Thyroid gland (tissue), 4 donors: ENCODE data around the gene IL1B. TPM values are rescaled to one million over a fixed set of nuclear protein-coding genes. Genes with fewer than 3 reads are reported as not detected.

Experiments
- DNase-seq, 2 donors: peaks; one replicate each; pipeline ENCODE4 v3.0.0-alpha.2; 2019
- H3K27ac ChIP-seq, 3 donors: fragments of 200-600 bp; sonication (generic); 1 replicate in 2 of 3; 2 replicates in 1 of 3; pipeline ENCODE4 v1.5.1; 2016 to 2019; ENCODE audit warnings: mild to moderate bottlenecking in 1 of 3, moderate library complexity in 1 of 3
- H3K27me3 ChIP-seq: fragments of 200-600 bp; sonication (generic); one replicate; pipeline ENCODE4 v1.5.1; 2019
- H3K36me3 ChIP-seq, 2 donors: fragments of 200-600 bp; sonication (generic); one replicate each; pipeline ENCODE4 v1.5.1; 2016 to 2019
- H3K4me1 ChIP-seq, 2 donors: fragments of 200-600 bp; sonication (generic); one replicate each; pipeline ENCODE4 v1.5.1; 2017 to 2019
- H3K4me3 ChIP-seq, 3 donors: fragments of 200-600 bp; sonication (generic); replicated peaks in 1 of 3; 1 replicate in 2 of 3; 2 replicates in 1 of 3; pipeline ENCODE4 v1.5.1; 2016; ENCODE audit warnings: mild to moderate bottlenecking in 1 of 3
- H3K9me3 ChIP-seq: fragments of 200-600 bp; sonication (generic); one replicate; pipeline ENCODE4 v1.5.1; 2017
- CTCF ChIP-seq, 6 experiments: fragments of 200-600 bp in 3 of 6; fragments of 450-650 bp in 3 of 6; sonication (generic) in 3 of 6; IDR thresholded peaks; one replicate each; pipeline ENCODE4 v1.5.1; 2016 to 2019; ENCODE audit warnings: antibody characterized with exemption in 6 of 6, mild to moderate bottlenecking in 2 of 6, inconsistent platforms in 1 of 6, moderate library complexity in 1 of 6
- POLR2A ChIP-seq, 2 donors: fragments of 450-650 bp; IDR thresholded peaks; one replicate each; pipeline ENCODE4 v1.6.1; 2017; ENCODE audit warnings: antibody characterized with exemption in 2 of 2, mild to moderate bottlenecking in 2 of 2, moderate library complexity in 1 of 2
- WGBS, 2 donors: methylation state at CpG; one replicate each; pipeline ENCODE4 v1.1.5; 2017; 5-methylcytosine and 5-hydroxymethylcytosine counted together
- intact Hi-C: fragments of 100-400 bp; cut with DNase I; formaldehyde crosslinking; loops from one replicate; pipeline ENCODE4 v1.15.1; 2023
- total RNA-seq, 4 donors: library from RNA; depleted of rRNA; stranded (reverse); fragments of >200 nt; gene quantifications; one replicate each; pipeline ENCODE4 v1.2.3, GENCODE V29; 2016

IL1B gene
- total RNA-seq, 4 donors from 2014 or later = 0.27 to 1.3 TPM; not detected in 2

GRCh38 chr2:112784199-112785189 is 52.1 kb downstream of the IL1B start, which contains the start of gene IL1A:
Gene IL1A, minus strand, starts transcription at chr2:112784493. Its CDS starts 723 bp downstream, at chr2:112783770.
- 41 to 49% methylated on average over 13 of the region's 13 CpGs for WGBS, 2 donors
- H3K27ac ChIP-seq = no peak within 1 kb of the TSS
- intact Hi-C loops = no loop called here

GRCh38 chr2:112783187-112783714 is 53.3 kb downstream of the IL1B start:
- WGBS, 2 donors = 89 to 93% methylated on average over 3 of the region's 3 CpGs
- intact Hi-C loops = no loop called here
- no peak for TF ChIP-seq POLR2A (IDR thresholded peaks at IDR 0.05)
- TF ChIP-seq CTCF (IDR thresholded peaks at IDR 0.05) = no peak
- H3K27me3 ChIP-seq = no peaks in the 10 kb centered on the region
- H3K27ac ChIP-seq = no peak overlapping the region
- no peaks in the 10 kb centered on the region for H3K36me3 ChIP-seq
- H3K9me3 ChIP-seq = no peaks in the 10 kb centered on the region
- no peak for DNase-seq
- H3K4me3 ChIP-seq = no peak overlapping the region
- no peaks in the 10 kb centered on the region for H3K4me1 ChIP-seq

More at GRCh38 chr2:112784199-112785189, 52.1 kb downstream of the IL1B start, which contains the start of gene IL1A:
- no peak for DNase-seq
- no peak within 1 kb of the TSS for H3K4me3 ChIP-seq
- H3K36me3 ChIP-seq = no peaks in the 10 kb centered on the region
- H3K27me3 ChIP-seq = no peaks in the 10 kb centered on the region
- H3K4me1 ChIP-seq = no peaks in the 10 kb centered on the region
- no peaks in the 10 kb centered on the region for H3K9me3 ChIP-seq
- TF ChIP-seq POLR2A (IDR thresholded peaks at IDR 0.05) (no peak), CTCF (IDR thresholded peaks at IDR 0.05) (no peak)

- no peaks in the 10 kb centered on the region for H3K4me1 ChIP-seq
Observed at GRCh38 chr2:112782234-112782799, 54.3 kb downstream of the IL1B start.

More at GRCh38 chr2:112782234-112782799, 54.3 kb downstream of the IL1B start:
- Histone ChIP-seq H3K27me3 (no peaks in the 10 kb centered on the region), H3K4me3 (no peak overlapping the region), H3K36me3 (no peaks in the 10 kb centered on the region), H3K27ac (no peak overlapping the region), H3K9me3 (no peaks in the 10 kb centered on the region)
- TF ChIP-seq CTCF (IDR thresholded peaks at IDR 0.05) (no peak), POLR2A (IDR thresholded peaks at IDR 0.05) (no peak)
- no peak for DNase-seq
- WGBS, 2 donors = 83 to 94% methylated on average over 3 of the region's 3 CpGs
- intact Hi-C loops = no loop called here

Other genes with a start within 250 kb of the IL1B start
- 10 to 100 TPM; 15.6 to 40.3 (median 23.9) TPM for gene SLC20A1, start 190.8 kb downstream of the IL1B start, total RNA-seq
- not detected for gene NT5DC4, start 115.8 kb downstream of the IL1B start, total RNA-seq
- under 1 TPM in 3 of 4 donors, not detected in 1; 0.13 to 0.29 (median 0.22) TPM for gene CKAP2L, start 72.2 kb downstream of the IL1B start, total RNA-seq
- under 1 TPM in 1 of 4 donors, not detected in 3; 0.40 TPM for gene IL1A, start 52.3 kb downstream of the IL1B start, total RNA-seq
- not detected for gene IL37, start 74.4 kb upstream of the IL1B start, total RNA-seq
- not detected for gene IL36G, start 141.2 kb upstream of the IL1B start, total RNA-seq
- not detected for gene IL36A, start 168.7 kb upstream of the IL1B start, total RNA-seq
- gene IL36B, start 216.1 kb upstream of the IL1B start, total RNA-seq = not detected
- not detected for gene IL36RN, start 222.4 kb upstream of the IL1B start, total RNA-seq
- gene IL1F10, start 231.2 kb upstream of the IL1B start, total RNA-seq = not detected